Astrocyte (in vitro differentiated cells and primary cell): Measurements from ENCODE around the gene ARFGAP2.

Source experiments
- CTCF ChIP-seq: IDR thresholded peaks from 2 replicates; pipeline ENCODE4 v1.5.1; 2011; ENCODE audit warnings: low read depth, mild to moderate bottlenecking, inconsistent platforms, low read length, moderate library complexity; ENCODE audit not compliant: insufficient read depth
- EZH2 ChIP-seq: IDR thresholded peaks from 2 replicates; pipeline ENCODE4 v1.6.1; 2012; ENCODE audit warnings: mild to moderate bottlenecking, low read length, inconsistent platforms; ENCODE audit not compliant: insufficient read depth

- TF ChIP-seq EZH2 (no peak), CTCF (no peak)
Measured at GRCh38 chr11:47202576-47202975, 25.9 kb upstream of the ARFGAP2 start.
